Stomach (tissue), 9 donors: ENCODE results near the gene ANP32B. TPM values are rescaled to one million over a fixed set of nuclear protein-coding genes. Genes with fewer than 3 reads are reported as not detected.
"Not testable (repeated sequence)": the region's sequence is repeated elsewhere in the genome, so short reads cannot be mapped to it uniquely, and the experiment has no call there.

Experiments used
- DNase-seq, 2 donors: peaks; one replicate each; pipeline versions ENCODE4 v3.0.0 to v3.0.0-alpha.2; 2013 to 2019
- H3K27ac ChIP-seq, 5 donors: fragments of 200-600 bp in 4 of 5; sonication (generic) in 4 of 5; one replicate each; pipeline ENCODE4 v1.5.1; 2013 to 2019; ENCODE audit warnings: mild to moderate bottlenecking in 1 of 5, moderate library complexity in 1 of 5
- H3K27me3 ChIP-seq, 3 donors: fragments of 200-600 bp; sonication (generic); one replicate each; pipeline ENCODE4 v1.5.1; 2017 to 2019; ENCODE audit warnings: mixed run types in 1 of 3
- H3K36me3 ChIP-seq, 4 donors: fragments of 200-600 bp; sonication (generic); 1 replicate in 3 of 4; 2 replicates in 1 of 4; pipeline ENCODE4 v1.5.1; 2016 to 2019
- H3K4me1 ChIP-seq, 4 donors: fragments of 200-600 bp; sonication (generic); one replicate each; pipeline ENCODE4 v1.5.1; 2016 to 2019
- H3K4me3 ChIP-seq, 4 donors: fragments of 200-600 bp; sonication (generic) in 3 of 4; one replicate each; pipeline ENCODE4 v1.5.1; 2016 to 2019; ENCODE audit warnings: mild to moderate bottlenecking in 1 of 4
- H3K9me3 ChIP-seq, 4 donors: fragments of 200-600 bp; sonication (generic); one replicate each; pipeline ENCODE4 v1.5.1; 2016 to 2019
- EP300 ChIP-seq: sonication (generic); formaldehyde crosslinking; IDR thresholded peaks from one replicate; pipeline ENCODE4 v1.6.1; 2017; ENCODE audit warnings: antibody characterized with exemption
- POLR2A ChIP-seq, 4 donors: fragments of 450-650 bp; IDR thresholded peaks; one replicate each; pipeline ENCODE4 v1.6.1; 2016; ENCODE audit warnings: antibody characterized with exemption in 4 of 4, control low read depth in 2 of 4, mild to moderate bottlenecking in 1 of 4, moderate library complexity in 1 of 4
- POLR2AphosphoS5 ChIP-seq, 3 donors: sonication (generic); formaldehyde crosslinking; IDR thresholded peaks; one replicate each; pipeline ENCODE4 v1.6.1; 2016; ENCODE audit warnings: antibody characterized with exemption in 3 of 3
- WGBS, 5 donors: extraction: QIAGEN DNeasy Blood & Tissue Kit in 3 of 5; methylation state at CpG; one replicate each; pipeline versions ENCODE4 v1.1.5 to v1.1.7; 2013 to 2018; 5-methylcytosine and 5-hydroxymethylcytosine counted together
- intact Hi-C: fragments of 100-400 bp; cut with DNase I; formaldehyde crosslinking; loops from one replicate; pipeline ENCODE4 v1.15.1; 2023; ENCODE audit warnings: low total_unique reads
- polyA plus RNA-seq, 3 donors: library from polyadenylated mRNA; stranded (reverse); fragments of 200-250 nt; gene quantifications; one replicate each; pipeline ENCODE4 v1.2.3, GENCODE V29; 2013
- total RNA-seq, 5 donors: library from RNA; depleted of rRNA; stranded (reverse); fragments of >200 nt; gene quantifications; one replicate each; pipeline versions ENCODE4 v1.1.0 to v1.2.3, GENCODE V29; 2014 to 2016
- TF ChIP-seq, protein P1 (sequence below), 7 experiments: fragments of 450-650 bp in 4 of 7; fragments of 200-600 bp in 3 of 7; sonication (generic) in 3 of 7; IDR thresholded peaks; one replicate each; pipeline ENCODE4 v1.5.1; 2016 to 2019; ENCODE audit warnings: antibody characterized with exemption in 7 of 7, control low read depth in 2 of 7, mild to moderate bottlenecking in 1 of 7
- donor health status: healthy with polysubstance abuse.
- donor health status: Bipolar disorder and iron deficiency.
- donor health status: healthy.

Gene ANP32B
- total and polyA plus RNA-seq, 8 donors, result 8.2 to 267 (median 100) TPM

DNA sequence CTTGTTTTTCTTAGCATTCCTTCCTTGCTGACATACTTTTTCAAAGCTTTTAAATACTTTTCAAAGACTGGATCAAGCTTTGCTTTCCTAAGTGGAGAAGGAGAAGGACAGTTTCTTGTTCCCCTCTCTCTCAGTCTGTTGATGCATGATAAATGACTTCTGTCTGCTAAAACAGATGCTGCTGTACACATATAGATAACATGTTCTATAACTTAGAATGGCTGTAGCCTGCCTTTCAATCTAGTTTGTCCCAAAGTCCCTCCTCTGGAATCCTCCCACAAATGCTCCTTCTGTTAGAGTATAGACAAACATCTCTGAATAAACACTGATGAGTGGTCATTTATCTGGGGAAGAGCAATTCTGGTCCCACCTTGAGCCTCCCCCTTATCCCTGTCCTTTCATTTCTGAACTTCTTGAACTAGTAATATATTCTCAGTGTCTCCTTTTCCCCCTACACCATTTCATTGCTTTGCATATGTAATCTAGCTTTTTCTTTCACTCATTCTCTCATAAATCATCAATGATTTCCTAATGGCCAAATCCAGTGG is 39.8 kb upstream of the ANP32B start:
- no peaks in the 10 kb centered on the region for H3K4me1 ChIP-seq
- H3K27me3 ChIP-seq, result peaks cover 0 to 3% (median 0%) of the 10 kb centered on the region in 3 donors
- intact Hi-C loops, result no loop called here
- H3K27ac ChIP-seq, result no peak overlapping the region
- no peak for DNase-seq
- no peaks in the 10 kb centered on the region for H3K9me3 ChIP-seq
- H3K36me3 ChIP-seq, result no peaks in the 10 kb centered on the region
- no peak overlapping the region for H3K4me3 ChIP-seq
- TF ChIP-seq POLR2AphosphoS5 (IDR thresholded peaks at IDR 0.05) (no peak), EP300 (no peak)
- TF ChIP-seq, protein P1, sequence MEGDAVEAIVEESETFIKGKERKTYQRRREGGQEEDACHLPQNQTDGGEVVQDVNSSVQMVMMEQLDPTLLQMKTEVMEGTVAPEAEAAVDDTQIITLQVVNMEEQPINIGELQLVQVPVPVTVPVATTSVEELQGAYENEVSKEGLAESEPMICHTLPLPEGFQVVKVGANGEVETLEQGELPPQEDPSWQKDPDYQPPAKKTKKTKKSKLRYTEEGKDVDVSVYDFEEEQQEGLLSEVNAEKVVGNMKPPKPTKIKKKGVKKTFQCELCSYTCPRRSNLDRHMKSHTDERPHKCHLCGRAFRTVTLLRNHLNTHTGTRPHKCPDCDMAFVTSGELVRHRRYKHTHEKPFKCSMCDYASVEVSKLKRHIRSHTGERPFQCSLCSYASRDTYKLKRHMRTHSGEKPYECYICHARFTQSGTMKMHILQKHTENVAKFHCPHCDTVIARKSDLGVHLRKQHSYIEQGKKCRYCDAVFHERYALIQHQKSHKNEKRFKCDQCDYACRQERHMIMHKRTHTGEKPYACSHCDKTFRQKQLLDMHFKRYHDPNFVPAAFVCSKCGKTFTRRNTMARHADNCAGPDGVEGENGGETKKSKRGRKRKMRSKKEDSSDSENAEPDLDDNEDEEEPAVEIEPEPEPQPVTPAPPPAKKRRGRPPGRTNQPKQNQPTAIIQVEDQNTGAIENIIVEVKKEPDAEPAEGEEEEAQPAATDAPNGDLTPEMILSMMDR (IDR thresholded peaks at IDR 0.05), result no peak

DNA sequence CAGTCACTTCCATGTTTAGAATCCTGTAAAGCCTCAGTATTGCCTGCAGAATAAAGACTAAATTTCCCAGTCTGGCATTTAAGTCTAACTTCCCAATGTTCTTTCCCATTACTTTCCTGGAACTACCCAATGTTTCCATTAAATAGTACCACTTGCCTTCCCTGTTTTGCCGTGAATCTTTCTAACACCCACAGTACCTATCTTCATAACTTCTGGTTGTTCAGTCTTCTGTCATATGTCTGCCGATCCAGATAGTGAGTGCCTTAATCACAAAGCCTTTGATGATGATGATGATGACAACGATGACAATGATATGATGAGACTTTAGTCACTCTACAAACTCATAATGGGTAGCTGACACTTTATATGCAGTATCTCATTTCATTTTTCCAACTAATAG is 38.5 kb upstream of the ANP32B start:
- 76 to 86% (median 83%) methylated on average over 3 of the region's 3 CpGs for WGBS, 5 donors
- DNase-seq, result no peak
- H3K4me1 ChIP-seq, result no peaks in the 10 kb centered on the region

DNA sequence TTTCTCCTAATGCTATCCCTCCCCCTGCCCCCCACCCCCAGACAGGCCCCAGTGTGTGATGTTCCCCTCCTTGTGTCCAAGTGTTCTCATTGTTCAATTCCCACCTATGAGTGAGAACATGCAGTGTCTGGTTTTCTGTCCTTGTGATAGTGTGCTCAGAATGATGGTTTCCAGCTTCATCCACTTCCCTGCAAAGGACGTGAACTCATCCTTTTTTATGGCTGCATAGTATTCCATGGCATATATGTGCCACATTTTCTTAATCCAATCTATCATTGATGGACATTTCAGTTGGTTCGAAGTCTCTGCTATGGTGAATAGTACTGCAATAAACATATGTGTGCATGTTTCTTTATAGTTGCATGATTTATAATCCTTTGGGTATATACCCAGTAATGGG is 37.7 kb upstream of the ANP32B start:
- 68 to 86% (median 80%) methylated on average over 2 of the region's 2 CpGs for WGBS, 5 donors
- peaks cover 0 to 11% (median 0%) of the 10 kb centered on the region in 3 donors for H3K27me3 ChIP-seq
- H3K4me3 ChIP-seq, H3K4me1 ChIP-seq, intact Hi-C loops, H3K9me3 ChIP-seq, H3K27ac ChIP-seq, DNase-seq, H3K36me3 ChIP-seq: not testable (repeated sequence)

More for the DNA sequence above, 38.5 kb upstream of the ANP32B start:
- TF ChIP-seq, protein P1 (IDR thresholded peaks at IDR 0.05), result no peak
- TF ChIP-seq POLR2A (IDR thresholded peaks at IDR 0.05) (no peak), EP300 (no peak), POLR2AphosphoS5 (IDR thresholded peaks at IDR 0.05) (no peak)
- intact Hi-C loops, result no loop called here
- Histone ChIP-seq H3K4me3 (no peak overlapping the region), H3K9me3 (no peaks in the 10 kb centered on the region), H3K27ac (no peak overlapping the region), H3K27me3 (peaks cover 0 to 4% (median 0%) of the 10 kb centered on the region in 3 donors), H3K36me3 (no peaks in the 10 kb centered on the region)

DNA sequence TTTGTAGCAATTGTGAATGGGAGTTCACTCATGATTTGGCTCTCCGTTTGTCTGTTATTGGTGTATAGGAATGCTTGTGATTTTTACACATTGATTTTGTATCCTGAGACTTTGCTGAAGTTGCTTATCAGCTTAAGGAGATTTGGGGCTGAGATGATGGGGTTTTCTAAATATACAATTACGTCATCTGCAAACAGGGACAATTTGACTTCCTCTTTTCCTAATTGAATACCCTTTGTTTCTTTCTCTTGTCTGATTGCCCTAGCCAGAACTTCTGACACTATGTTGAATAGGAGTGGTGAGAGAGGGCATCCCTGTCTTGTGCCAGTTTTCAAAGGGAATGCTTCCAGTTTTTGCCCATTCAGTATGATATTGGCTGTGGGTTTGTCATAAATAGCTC is 36.0 kb upstream of the ANP32B start:
- H3K36me3 ChIP-seq, H3K4me3 ChIP-seq, H3K4me1 ChIP-seq, H3K27ac ChIP-seq, intact Hi-C loops, DNase-seq: not testable (repeated sequence)
- WGBS, 5 donors, result 36 to 58% (median 47%) methylated on average over 2 of the region's 2 CpGs
- H3K9me3 ChIP-seq, result peaks cover 0 to 10% (median 9%) of the 10 kb centered on the region in 4 donors
- peaks cover 0 to 20% (median 0%) of the 10 kb centered on the region in 3 donors for H3K27me3 ChIP-seq

DNA sequence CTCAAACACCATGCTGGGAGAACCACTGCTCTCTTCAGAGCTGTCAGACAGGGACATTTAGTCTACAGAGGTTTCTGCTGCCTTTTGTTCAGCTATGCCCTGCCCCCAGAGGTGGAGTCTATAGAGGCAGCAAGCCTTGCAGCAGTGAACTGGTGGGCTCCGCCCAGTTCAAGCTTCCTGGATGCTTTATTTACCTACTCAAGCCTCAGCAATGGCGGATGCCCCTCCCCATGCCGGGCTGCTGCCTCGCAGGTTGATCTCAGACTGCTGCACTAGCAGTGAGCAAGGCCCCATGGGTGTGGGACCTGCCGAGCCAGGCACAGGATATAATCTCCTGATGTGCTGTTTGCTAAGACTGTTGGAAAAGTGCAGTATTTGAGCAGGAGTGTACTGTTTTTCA is 32.3 kb upstream of the ANP32B start:
- Histone ChIP-seq H3K9me3 (peaks cover 0 to 10% (median 9%) of the 10 kb centered on the region in 4 donors), H3K27me3 (peaks cover 0 to 16% (median 0%) of the 10 kb centered on the region in 3 donors)
- H3K4me1 ChIP-seq, H3K36me3 ChIP-seq, intact Hi-C loops, H3K4me3 ChIP-seq, DNase-seq, H3K27ac ChIP-seq: not testable (repeated sequence)
- WGBS, 5 donors, result 60 to 82% (median 78%) methylated on average over 1 to 5 of the region's 5 CpGs

DNA sequence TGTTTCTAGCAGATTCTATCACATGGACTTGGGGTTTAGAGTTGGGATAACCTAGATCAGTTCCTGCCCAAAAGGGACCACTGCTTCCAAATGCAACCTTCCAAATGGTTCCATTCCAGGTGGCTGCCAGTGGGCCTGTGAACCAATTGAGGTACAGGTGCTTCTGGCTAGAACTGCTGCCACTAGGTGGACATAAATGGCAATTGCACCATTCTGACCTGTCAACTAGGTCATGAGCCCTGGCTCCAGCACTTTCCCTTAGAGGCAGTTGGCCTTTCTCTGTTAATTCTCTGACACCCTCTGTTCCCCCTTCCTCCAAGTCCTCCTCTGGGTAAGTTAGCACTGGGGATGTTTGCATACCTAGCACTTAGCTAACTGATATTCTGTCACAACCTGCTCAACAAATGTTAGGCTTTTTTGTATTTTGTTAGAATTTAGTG is 28.6 kb upstream of the ANP32B start:
- peaks cover 0 to 16% (median 0%) of the 10 kb centered on the region in 3 donors for H3K27me3 ChIP-seq
- no peaks in the 10 kb centered on the region for H3K36me3 ChIP-seq
- no peaks in the 10 kb centered on the region for H3K4me1 ChIP-seq
- TF ChIP-seq, protein P1 (IDR thresholded peaks at IDR 0.05), result peak in 5 of 7 experiments; percentile 26 to 53 (median 35)
- TF ChIP-seq POLR2A (IDR thresholded peaks at IDR 0.05), result no peak
- TF ChIP-seq EP300, result no peak
- TF ChIP-seq POLR2AphosphoS5 (IDR thresholded peaks at IDR 0.05), result no peak
- H3K27ac ChIP-seq, result no peak overlapping the region
- DNase-seq, result peak; percentile 55 to 74
- H3K9me3 ChIP-seq, result peaks cover 0 to 10% (median 9%) of the 10 kb centered on the region in 4 donors
- intact Hi-C loops, result no loop called here
- no peak overlapping the region for H3K4me3 ChIP-seq
